ENCODE results near the gene PKP4. TPM values are rescaled to one million over a fixed set of nuclear protein-coding genes. Genes with fewer than 3 reads are reported as not detected.
A peak's percentile ranks its signal among the peaks of the same experiment; 100 is the strongest.

PKP4 gene
- total RNA-seq, 4 donors from 2014 or later, result 58.2 to 115 (median 89.9) TPM

GRCh38 chr2:158507141-158507540 lies 50.4 kb downstream of the PKP4 start:
- ATAC-seq, result no peak
- 61 to 97% methylated on average over 3 to 4 of the region's 4 CpGs for WGBS, 2 donors (ENCODE audit: low coverage in 1 of 2)
- Histone ChIP-seq H3K4me3 (no peak overlapping the region), H3K9me3 (no peaks in the 10 kb centered on the region), H3K27ac (no peak overlapping the region), H3K36me3 (no peaks in the 10 kb centered on the region), H3K4me1 (peaks cover 7 to 67% (median 11%) of the 10 kb centered on the region in 3 donors), H3K27me3 (no peaks in the 10 kb centered on the region)
- TF ChIP-seq EP300 (IDR thresholded peaks at IDR 0.05) (no peak), POLR2A (IDR thresholded peaks at IDR 0.05) (no peak), CTCF (IDR thresholded peaks at IDR 0.05) (no peak), POLR2AphosphoS5 (IDR thresholded peaks at IDR 0.05) (no peak)

- no peak overlapping the region for H3K4me3 ChIP-seq
- H3K4me1 ChIP-seq, result peaks cover 5 to 61% (median 9%) of the 10 kb centered on the region in 3 donors
- H3K9me3 ChIP-seq, result no peaks in the 10 kb centered on the region
- no peak for ATAC-seq
- H3K27me3 ChIP-seq, result no peaks in the 10 kb centered on the region
- WGBS, 2 donors (ENCODE audit: low coverage in 1 of 2), result 60 to 86% methylated on average over 2 of the region's 2 CpGs
- H3K36me3 ChIP-seq, result no peaks in the 10 kb centered on the region
- H3K27ac ChIP-seq, result no peak overlapping the region
- TF ChIP-seq POLR2AphosphoS5 (IDR thresholded peaks at IDR 0.05) (no peak), EP300 (IDR thresholded peaks at IDR 0.05) (no peak), POLR2A (IDR thresholded peaks at IDR 0.05) (no peak), CTCF (IDR thresholded peaks at IDR 0.05) (no peak)
Measured at GRCh38 chr2:158507679-158508078, 50.9 kb downstream of the PKP4 start.

GRCh38 chr2:158509928-158510797 lies 53.4 kb downstream of the PKP4 start:
- no peak for ATAC-seq
- peaks cover 0 to 38% (median 4%) of the 10 kb centered on the region in 3 donors for H3K4me1 ChIP-seq
- no peak for TF ChIP-seq POLR2A (IDR thresholded peaks at IDR 0.05)
- no peak for TF ChIP-seq POLR2AphosphoS5 (IDR thresholded peaks at IDR 0.05)
- TF ChIP-seq EP300 (IDR thresholded peaks at IDR 0.05), result no peak
- TF ChIP-seq CTCF (IDR thresholded peaks at IDR 0.05), result no peak
- H3K27ac ChIP-seq, result peak overlapping the region in 2 of 4 donors; percentile 45 to 53
- no peaks in the 10 kb centered on the region for H3K27me3 ChIP-seq
- 11 to 31% methylated on average over 2 of the region's 2 CpGs for WGBS, 2 donors (ENCODE audit: low coverage in 1 of 2)
- H3K36me3 ChIP-seq, result no peaks in the 10 kb centered on the region
- no peak overlapping the region for H3K4me3 ChIP-seq
- H3K9me3 ChIP-seq, result no peaks in the 10 kb centered on the region

- ATAC-seq, result no peak
- H3K4me3 ChIP-seq, result no peak overlapping the region
- H3K27ac ChIP-seq, result peak overlapping the region in 2 of 4 donors; percentile 45 to 53
- no peaks in the 10 kb centered on the region for H3K27me3 ChIP-seq
- TF ChIP-seq EP300 (IDR thresholded peaks at IDR 0.05) (no peak), POLR2A (IDR thresholded peaks at IDR 0.05) (no peak), POLR2AphosphoS5 (IDR thresholded peaks at IDR 0.05) (no peak), CTCF (IDR thresholded peaks at IDR 0.05) (no peak)
- H3K9me3 ChIP-seq, result no peaks in the 10 kb centered on the region
- H3K36me3 ChIP-seq, result no peaks in the 10 kb centered on the region
- H3K4me1 ChIP-seq, result peaks cover 0 to 35% (median 4%) of the 10 kb centered on the region in 3 donors
- WGBS, 2 donors (ENCODE audit: low coverage in 1 of 2), result 100% methylated on average over 1 to 3 of the region's 8 CpGs
Measured at GRCh38 chr2:158510887-158511286, 54.1 kb downstream of the PKP4 start.

- Histone ChIP-seq H3K4me1 (peaks cover 0 to 28% (median 4%) of the 10 kb centered on the region in 3 donors), H3K27ac (peak overlapping the region in 1 of 4 donors; percentile 29), H3K27me3 (no peaks in the 10 kb centered on the region), H3K4me3 (no peak overlapping the region), H3K36me3 (no peaks in the 10 kb centered on the region), H3K9me3 (no peaks in the 10 kb centered on the region)
- TF ChIP-seq EP300 (IDR thresholded peaks at IDR 0.05) (no peak), POLR2AphosphoS5 (IDR thresholded peaks at IDR 0.05) (no peak), CTCF (IDR thresholded peaks at IDR 0.05) (no peak), POLR2A (IDR thresholded peaks at IDR 0.05) (no peak)
- ATAC-seq, result no peak
Measured at GRCh38 chr2:158511706-158512105, 55.0 kb downstream of the PKP4 start.
